Activated naive CD8-positive, alpha-beta T cell treated with anti-CD3 and anti-CD28 coated beads, Interleukin-2, amount 10 ng/mL, durations not matched to agents 7 days and 5 days (primary cell): ENCODE data around the gene LTBP2. TPM values are rescaled to one million over a fixed set of nuclear protein-coding genes. Genes with fewer than 3 reads are reported as not detected.

Experiments used
- ATAC-seq: fragments of 150-1000 bp; cut with Tn5 transposase; one replicate; pipeline ENCODE4 v1.10.0; 2021; ENCODE audit warnings: low read depth, moderate library complexity
- POLR2A ChIA-PET: fragments of 350-600 bp; sonication (Branson Sonifier 250); formaldehyde crosslinking; loops from one replicate; lab custom pipeline; 2021; ENCODE audit warnings: antibody characterized with exemption; lab: Charles Lee
- DNase-seq: peaks from one replicate; pipeline ENCODE4 v3.0.0; 2021
- H3K27ac Mint-ChIP-seq: one replicate; pipeline ENCODE4 v1.8.0; 2022; ENCODE audit warnings: mild to moderate bottlenecking, mixed read lengths
- H3K27me3 Mint-ChIP-seq: one replicate; pipeline ENCODE4 v1.8.0; 2022; ENCODE audit warnings: mild to moderate bottlenecking, moderate library complexity, mixed read lengths
- H3K36me3 Mint-ChIP-seq: one replicate; pipeline ENCODE4 v1.8.0; 2021; ENCODE audit warnings: mild to moderate bottlenecking, mixed read lengths
- H3K4me1 Mint-ChIP-seq: one replicate; pipeline ENCODE4 v1.8.0; 2021; ENCODE audit warnings: mixed read lengths
- H3K4me3 Mint-ChIP-seq: one replicate; pipeline ENCODE4 v1.8.0; 2022; ENCODE audit warnings: mild to moderate bottlenecking, moderate library complexity, mixed read lengths
- H3K9me3 Mint-ChIP-seq: one replicate; pipeline ENCODE4 v1.8.0; 2021; ENCODE audit warnings: mixed read lengths
- total RNA-seq, 2 experiments: library from RNA; stranded (reverse); gene quantifications; one replicate each; pipeline ENCODE4 v1.2.3, GENCODE V29; 2021

Gene LTBP2
- total RNA-seq, 2 experiments from 2014 or later = 0.28 to 1.1 TPM

DNA sequence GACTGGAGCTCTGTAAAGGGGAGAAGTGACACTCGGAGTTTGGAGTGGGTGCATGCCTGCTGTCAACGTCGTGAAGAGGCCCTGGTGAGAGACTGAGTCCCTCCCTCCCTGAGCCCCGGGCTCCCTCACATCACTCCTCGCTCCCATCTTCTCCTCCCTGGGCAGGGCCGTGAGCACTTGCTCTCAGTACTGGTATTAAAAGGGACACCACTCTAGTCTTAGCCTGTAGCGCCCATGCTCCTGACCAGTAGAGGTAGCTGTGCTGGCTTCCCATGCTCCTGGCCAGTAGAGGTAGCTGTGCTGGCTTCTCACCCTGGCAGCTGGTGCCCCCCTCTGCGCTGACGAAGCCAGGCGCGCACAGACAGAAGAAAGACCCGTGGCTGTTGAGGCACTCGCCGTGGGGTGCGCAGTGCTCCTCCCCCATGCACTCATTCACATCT, 103.7 kb downstream of the LTBP2 start:
- peak; percentile 20 for DNase-seq
- Mint-ChIP-seq H3K27me3 (peaks cover 17% of the 10 kb centered on the region), H3K4me3 (no peak overlapping the region), H3K36me3 (no peaks in the 10 kb centered on the region), H3K9me3 (no peaks in the 10 kb centered on the region), H3K4me1 (no peaks in the 10 kb centered on the region), H3K27ac (no peak overlapping the region)
- no peak for ATAC-seq
- POLR2A ChIA-PET = no interaction called here

GRCh38 chr14:74507840-74508239, 104.2 kb downstream of the LTBP2 start:
- Mint-ChIP-seq H3K36me3 (no peaks in the 10 kb centered on the region), H3K27ac (no peak overlapping the region), H3K4me3 (no peak overlapping the region), H3K4me1 (no peaks in the 10 kb centered on the region), H3K9me3 (no peaks in the 10 kb centered on the region), H3K27me3 (peaks cover 14% of the 10 kb centered on the region)
- DNase-seq (peak; percentile 19), ATAC-seq (no peak)
- POLR2A ChIA-PET = no interaction called here

- ATAC-seq (no peak), DNase-seq (no peak)
- no peaks in the 10 kb centered on the region for H3K36me3 Mint-ChIP-seq
- no peak overlapping the region for H3K27ac Mint-ChIP-seq
- no peaks in the 10 kb centered on the region for H3K4me1 Mint-ChIP-seq
- peaks cover 9% of the 10 kb centered on the region for H3K27me3 Mint-ChIP-seq
- POLR2A ChIA-PET = no interaction called here
- H3K9me3 Mint-ChIP-seq = no peaks in the 10 kb centered on the region
- H3K4me3 Mint-ChIP-seq = no peak overlapping the region
Measured at GRCh38 chr14:74507085-74507484, 105.0 kb downstream of the LTBP2 start.

DNA sequence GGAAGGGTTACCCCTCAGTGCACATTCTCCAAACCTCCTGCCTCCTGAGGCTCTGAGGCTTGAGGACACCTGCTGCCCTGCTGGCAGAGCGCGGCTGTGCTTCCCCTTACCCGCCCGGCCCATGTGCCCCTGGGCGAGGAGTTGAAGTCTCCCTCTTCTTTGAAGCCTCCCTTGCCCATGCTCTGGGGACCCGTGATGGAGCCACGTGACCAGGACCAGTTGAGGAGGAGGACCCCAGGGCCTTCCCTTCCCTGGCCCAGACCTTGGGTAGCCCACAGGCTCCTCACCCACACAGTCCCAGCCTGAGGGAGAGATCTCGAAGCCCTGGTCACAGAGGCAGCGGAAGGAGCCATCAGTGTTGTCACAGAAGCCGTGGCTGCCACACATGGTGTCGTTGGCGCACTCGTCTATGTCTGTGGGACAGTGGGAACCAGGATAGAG, 105.6 kb downstream of the LTBP2 start:
- Mint-ChIP-seq H3K27me3 (peaks cover 6% of the 10 kb centered on the region), H3K27ac (no peak overlapping the region), H3K4me3 (no peak overlapping the region), H3K36me3 (no peaks in the 10 kb centered on the region), H3K4me1 (no peaks in the 10 kb centered on the region), H3K9me3 (no peaks in the 10 kb centered on the region)
- ATAC-seq = no peak
- peak; percentile 22 for DNase-seq
- POLR2A ChIA-PET = no interaction called here

- POLR2A ChIA-PET = no interaction called here
Measured at GRCh38 chr14:74505831-74506230, 106.2 kb downstream of the LTBP2 start.

GRCh38 chr14:74504874-74505720, 106.9 kb downstream of the LTBP2 start:
- POLR2A ChIA-PET = no interaction called here
- DNase-seq (peak; percentile 16), ATAC-seq (no peak)
- Mint-ChIP-seq H3K27me3 (peaks cover 6% of the 10 kb centered on the region), H3K9me3 (no peaks in the 10 kb centered on the region), H3K27ac (no peak overlapping the region), H3K36me3 (no peaks in the 10 kb centered on the region), H3K4me1 (no peaks in the 10 kb centered on the region), H3K4me3 (no peak overlapping the region)

More at GRCh38 chr14:74505831-74506230, 106.2 kb downstream of the LTBP2 start:
- Mint-ChIP-seq H3K4me3 (no peak overlapping the region), H3K27me3 (peaks cover 6% of the 10 kb centered on the region), H3K4me1 (no peaks in the 10 kb centered on the region), H3K9me3 (no peaks in the 10 kb centered on the region), H3K36me3 (no peaks in the 10 kb centered on the region), H3K27ac (no peak overlapping the region)
- DNase-seq (peak; percentile 20), ATAC-seq (no peak)

- Mint-ChIP-seq H3K36me3 (no peaks in the 10 kb centered on the region), H3K4me1 (no peaks in the 10 kb centered on the region), H3K4me3 (no peak overlapping the region), H3K9me3 (no peaks in the 10 kb centered on the region), H3K27me3 (peaks cover 6% of the 10 kb centered on the region), H3K27ac (no peak overlapping the region)
- no peak for ATAC-seq
- POLR2A ChIA-PET = no interaction called here
- DNase-seq = peak; percentile 20
Measured at GRCh38 chr14:74504412-74504811, 107.6 kb downstream of the LTBP2 start.

- H3K4me1 Mint-ChIP-seq = no peaks in the 10 kb centered on the region
- no peak overlapping the region for H3K4me3 Mint-ChIP-seq
- H3K27me3 Mint-ChIP-seq = peaks cover 6% of the 10 kb centered on the region
- no peaks in the 10 kb centered on the region for H3K9me3 Mint-ChIP-seq
- no peak for ATAC-seq
- POLR2A ChIA-PET = no interaction called here
- H3K36me3 Mint-ChIP-seq = no peaks in the 10 kb centered on the region
- peak; percentile 19 for DNase-seq
- no peak overlapping the region for H3K27ac Mint-ChIP-seq
Measured at GRCh38 chr14:74503938-74504335, 108.1 kb downstream of the LTBP2 start.

DNA sequence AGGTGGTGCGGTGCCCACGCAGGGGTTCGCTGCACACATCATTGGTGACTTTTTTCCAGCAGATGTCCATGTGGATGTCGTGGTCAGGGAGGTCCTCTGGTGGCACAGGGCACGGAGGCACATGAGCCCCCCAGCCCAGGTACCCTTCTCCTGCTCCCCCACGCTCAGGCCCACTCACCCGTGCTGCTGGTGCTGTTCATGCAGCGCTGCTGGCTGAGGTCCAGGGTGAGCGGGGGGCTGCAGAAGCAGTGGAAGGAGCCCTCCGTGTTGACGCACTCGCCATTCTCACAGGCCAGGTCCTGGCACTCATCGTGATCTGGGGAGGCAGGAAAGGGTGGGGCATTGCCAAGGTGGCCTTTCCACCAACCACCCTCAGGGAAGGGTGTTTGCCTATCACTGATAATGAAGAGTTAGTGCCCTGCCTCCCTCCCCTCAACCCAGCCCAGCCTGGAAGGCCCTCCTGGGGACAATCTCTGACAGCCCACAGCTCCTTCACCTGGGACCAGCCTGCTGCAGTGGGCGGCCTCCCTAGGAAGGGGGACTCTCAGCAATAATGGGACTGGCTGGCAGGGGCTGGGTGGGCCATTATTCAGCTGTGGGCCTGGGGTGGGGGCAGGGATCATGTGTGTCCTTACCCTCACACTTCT, 108.6 kb downstream of the LTBP2 start:
- POLR2A ChIA-PET = interaction anchor here (1.2 kb wide), 1 partner anchor 8 kb away, joined by 3 read pairs; no protein-coding TSS in a partner anchor
- Mint-ChIP-seq H3K4me1 (peaks cover 1% of the 10 kb centered on the region), H3K4me3 (no peak overlapping the region), H3K36me3 (no peaks in the 10 kb centered on the region), H3K9me3 (no peaks in the 10 kb centered on the region), H3K27ac (no peak overlapping the region), H3K27me3 (peaks cover 6% of the 10 kb centered on the region)
- DNase-seq (peak; percentile 16), ATAC-seq (no peak)

GRCh38 chr14:74502236-74503019, 109.6 kb downstream of the LTBP2 start:
- ATAC-seq (peak; percentile 67), DNase-seq (peak; percentile 21)
- H3K27me3 Mint-ChIP-seq = peaks cover 6% of the 10 kb centered on the region
- H3K9me3 Mint-ChIP-seq = no peaks in the 10 kb centered on the region
- H3K4me1 Mint-ChIP-seq = peaks cover 1% of the 10 kb centered on the region
- no peak overlapping the region for H3K27ac Mint-ChIP-seq
- H3K36me3 Mint-ChIP-seq = no peaks in the 10 kb centered on the region
- no peak overlapping the region for H3K4me3 Mint-ChIP-seq
- POLR2A ChIA-PET = interaction anchor here (1.2 kb wide), 1 partner anchor 9 kb away, joined by 3 read pairs; no protein-coding TSS in a partner anchor

DNA sequence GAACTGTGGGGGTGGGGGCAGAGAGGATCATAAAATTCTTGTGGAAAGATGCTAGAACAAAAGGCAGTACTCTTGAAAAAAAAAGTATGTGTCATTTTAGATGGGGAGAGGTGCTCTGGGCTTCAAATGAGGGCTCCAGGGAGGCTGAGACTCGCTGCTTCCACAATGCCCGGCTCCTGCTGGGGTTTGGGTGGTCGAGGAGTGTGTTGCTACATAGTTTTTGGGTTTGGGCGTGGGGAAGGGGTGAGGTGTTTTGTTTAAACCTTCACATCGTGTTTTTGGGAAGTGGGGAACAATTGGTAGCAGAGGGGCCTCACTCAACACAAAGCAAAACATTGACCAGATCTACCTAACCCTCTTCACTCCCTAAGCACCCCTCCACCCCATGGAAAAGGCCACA, 110.3 kb downstream of the LTBP2 start:
- Mint-ChIP-seq H3K9me3 (no peaks in the 10 kb centered on the region), H3K36me3 (no peaks in the 10 kb centered on the region), H3K4me3 (no peak overlapping the region), H3K27me3 (no peaks in the 10 kb centered on the region), H3K27ac (no peak overlapping the region), H3K4me1 (peaks cover 1% of the 10 kb centered on the region)
- no peak for DNase-seq
- POLR2A ChIA-PET = no interaction called here
- no peak for ATAC-seq

- DNase-seq = no peak
- H3K36me3 Mint-ChIP-seq = peaks cover 2% of the 10 kb centered on the region
- POLR2A ChIA-PET = no interaction called here
- ATAC-seq = no peak
- no peak overlapping the region for H3K4me3 Mint-ChIP-seq
- peaks cover 1% of the 10 kb centered on the region for H3K4me1 Mint-ChIP-seq
- H3K9me3 Mint-ChIP-seq = no peaks in the 10 kb centered on the region
- no peaks in the 10 kb centered on the region for H3K27me3 Mint-ChIP-seq
- no peak overlapping the region for H3K27ac Mint-ChIP-seq
Measured at GRCh38 chr14:74501135-74501614, 110.9 kb downstream of the LTBP2 start.
